A673 (cell line): ENCODE results near the gene ENTREP1. TPM values are rescaled to one million over a fixed set of nuclear protein-coding genes. Genes with fewer than 3 reads are reported as not detected.

ENCODE experiments used
- BruUV-seq: library from RNA; stranded (reverse); fragments of 400-500 nt; replicated peaks from 2 replicates; lab custom pipeline; 2021; lab: Mats Ljungman, UMichigan
- CTCF ChIA-PET: fragments of 300-600 bp; sonication (Branson Sonifier 250); formaldehyde crosslinking; loops from one replicate; lab custom pipeline; 2022; ENCODE audit warnings: antibody characterized with exemption; lab: Charles Lee
- POLR2A ChIA-PET: fragments of 300-600 bp; sonication (Branson Sonifier 250); formaldehyde crosslinking; loops from one replicate; lab custom pipeline; 2022; ENCODE audit warnings: antibody characterized with exemption; ENCODE audit not compliant: low non-redundant PET; lab: Charles Lee
- DNase-seq: peaks from one replicate; pipeline ENCODE4 v3.0.0-alpha.2; 2015; ENCODE audit warnings: low spot score
- H3K27ac ChIP-seq: fragments of 200-600 bp; sonication (generic); 2 replicates; pipeline ENCODE4 v1.5.1; 2016; ENCODE audit warnings: mixed run types, low read depth, mild to moderate bottlenecking, mixed read lengths, antibody characterized with exemption, low read length; ENCODE audit not compliant: poor library complexity, severe bottlenecking
- H3K27me3 ChIP-seq: fragments of 200-600 bp; sonication (generic); replicated peaks from 2 replicates; pipeline ENCODE4 v1.6.1; 2017; ENCODE audit warnings: mixed run types, low read depth, mild to moderate bottlenecking, mixed read lengths, antibody characterized with exemption, low read length; ENCODE audit not compliant: insufficient read depth, poor library complexity
- H3K36me3 ChIP-seq: fragments of 200-600 bp; sonication (generic); 2 replicates; pipeline ENCODE4 v1.6.1; 2016; ENCODE audit warnings: mixed run types, mild to moderate bottlenecking, mixed read lengths, antibody characterized with exemption, low read length; ENCODE audit not compliant: insufficient read depth, poor library complexity, severe bottlenecking
- H3K4me1 ChIP-seq: fragments of 200-600 bp; sonication (generic); 2 replicates; pipeline ENCODE4 v1.6.1; 2017; ENCODE audit warnings: mixed run types, mild to moderate bottlenecking, mixed read lengths, antibody characterized with exemption, low read length; ENCODE audit not compliant: insufficient read depth, poor library complexity, severe bottlenecking
- H3K4me3 ChIP-seq: fragments of 200-600 bp; sonication (generic); 2 replicates; pipeline ENCODE4 v1.5.1; 2016; ENCODE audit warnings: low read depth, mixed run types, mild to moderate bottlenecking, mixed read lengths, low read length; ENCODE audit not compliant: poor library complexity, severe bottlenecking
- H3K9me3 ChIP-seq: fragments of 200-600 bp; sonication (generic); 2 replicates; pipeline ENCODE4 v1.6.1; 2016; ENCODE audit warnings: mixed run types, low read depth, mild to moderate bottlenecking, mixed read lengths, antibody characterized with exemption, low read length; ENCODE audit not compliant: poor library complexity, severe bottlenecking
- CTCF ChIP-seq: fragments of 300-800, 200-600 bp; sonication (generic); conservative IDR thresholded peaks from 2 replicates; pipeline ENCODE4 v1.5.1; 2017; ENCODE audit warnings: low read depth, mild to moderate bottlenecking, antibody characterized with exemption, low read length, moderate library complexity, mixed read lengths
- EZH2 ChIP-seq: fragments of 200-600 bp; sonication (generic); IDR thresholded peaks from 2 replicates; pipeline ENCODE4 v1.6.1; 2017; ENCODE audit warnings: borderline replicate concordance, low read depth, mild to moderate bottlenecking, mixed read lengths, antibody characterized with exemption, low read length; ENCODE audit not compliant: poor library complexity, severe bottlenecking
- intact Hi-C: fragments of 100-400 bp; cut with micrococcal nuclease; formaldehyde crosslinking; loops from one replicate; pipeline ENCODE4 v1.10.0; 2022; ENCODE audit not compliant: unreplicated experiment
- total RNA-seq: library from RNA; stranded (reverse); gene quantifications from 2 replicates; pipeline ENCODE4 v1.2.3, GENCODE V29; 2021

The ENTREP1 gene
- total RNA-seq, 1 experiment from 2014 or later = not detected

- no TSS peak for BruUV-seq
- H3K27me3 ChIP-seq = no peaks in the 10 kb centered on the region
- no peak overlapping the region for H3K27ac ChIP-seq
- H3K4me3 ChIP-seq = no peak overlapping the region
- no peaks in the 10 kb centered on the region for H3K4me1 ChIP-seq
- no peaks in the 10 kb centered on the region for H3K36me3 ChIP-seq
- CTCF ChIA-PET = no interaction called here
- TF ChIP-seq EZH2 (no peak), CTCF (no peak)
- no peaks in the 10 kb centered on the region for H3K9me3 ChIP-seq
- no peak for DNase-seq
- POLR2A ChIA-PET = no interaction called here
- intact Hi-C loops = loop anchor here (10.0 kb wide), 2 partner anchors 246 to 686 kb away; partner anchors contain the start of gene APBA1
These were observed 104.3 kb downstream of the ENTREP1 start for GRCh38 chr9:69429281-69429680.

- POLR2A ChIA-PET = no interaction called here
- no peak overlapping the region for H3K27ac ChIP-seq
- intact Hi-C loops = no loop called here
- H3K36me3 ChIP-seq = no peaks in the 10 kb centered on the region
- no peaks in the 10 kb centered on the region for H3K4me1 ChIP-seq
- CTCF ChIA-PET = no interaction called here
- H3K4me3 ChIP-seq = no peak overlapping the region
- BruUV-seq = no TSS peak
- DNase-seq = no peak
- no peak for TF ChIP-seq EZH2
- TF ChIP-seq CTCF = no peak
- H3K27me3 ChIP-seq = no peaks in the 10 kb centered on the region
- no peaks in the 10 kb centered on the region for H3K9me3 ChIP-seq
These were observed 105.2 kb downstream of the ENTREP1 start for GRCh38 chr9:69430206-69430605.

- intact Hi-C loops = no loop called here
- ChIA-PET CTCF (no interaction called here), POLR2A (no interaction called here)
- no peak overlapping the region for H3K4me3 ChIP-seq
- H3K4me1 ChIP-seq = no peaks in the 10 kb centered on the region
- H3K36me3 ChIP-seq = no peaks in the 10 kb centered on the region
- H3K9me3 ChIP-seq = no peaks in the 10 kb centered on the region
- no TSS peak for BruUV-seq
- no peak for DNase-seq
- H3K27ac ChIP-seq = no peak overlapping the region
- no peak for TF ChIP-seq EZH2
- TF ChIP-seq CTCF = no peak
- no peaks in the 10 kb centered on the region for H3K27me3 ChIP-seq
These were observed 106.2 kb downstream of the ENTREP1 start for GRCh38 chr9:69431203-69431602.
